ENCODE measurements around the gene MEGF6. TPM values are rescaled to one million over a fixed set of nuclear protein-coding genes. Genes with fewer than 3 reads are reported as not detected.

MEGF6 gene
- total and polyA plus RNA-seq, 9 of the 15 experiments (the other 6 are each of a cell fraction or from before 2014, with no cell fraction given) = 0.03 to 1.7 (median 0.24) TPM; not detected in 3

GRCh38 chr1:3652548-3653285 is 41.4 kb upstream of the MEGF6 start (continued):
- TF ChIP-seq UBTF (IDR thresholded peaks at IDR 0.05; ENCODE audit: borderline replicate concordance in 1 of 2, low read depth in 2 of 2, low read length in 2 of 2) (peak; percentile 28 to 37; a peak in 3 of 4 replicates), KDM2B (CRISPR knock-in tag; IDR thresholded peaks at IDR 0.05) (peak; percentile 6; the same call in 1 of the 2 replicates), E2F6 (IDR thresholded peaks at IDR 0.05; ENCODE audit: borderline replicate concordance in 1 of 2, extremely low read depth in 1 of 2, insufficient read depth in 1 of 2, insufficient read length in 1 of 2, low read depth in 1 of 2, low read length in 1 of 2, poor library complexity in 1 of 2, severe bottlenecking in 1 of 2) (peak in 1 of 2 experiments; percentile 22), PHF8 (IDR thresholded peaks at IDR 0.05; ENCODE audit: borderline replicate concordance, low read length) (peak; percentile 34; the same call in 1 of the 2 replicates), ZHX1 (conservative IDR thresholded peaks at IDR 0.05; ENCODE audit: low read length) (no peak), RB1 (IDR thresholded peaks at IDR 0.05; ENCODE audit: low read depth) (peak; percentile 9; the same call in 1 of the 2 replicates), POLR2G (IDR thresholded peaks at IDR 0.05; ENCODE audit: low read depth, low read length) (peak; percentile 61; the same call in 1 of the 2 replicates)

Measured in K562 (cell line).